DMS79 (cell line): ENCODE measurements around the gene RHOG.
A peak's percentile ranks its signal among the peaks of the same experiment; 100 is the strongest.
"Not testable (repeated sequence)": the region's sequence is repeated elsewhere in the genome, so short reads cannot be mapped to it uniquely, and the experiment has no call there.

ENCODE experiments used
- DNase-seq: peaks from one replicate; lab custom pipeline; 2025; lab: John Stamatoyannopoulos, UW

The RHOG gene

DNA sequence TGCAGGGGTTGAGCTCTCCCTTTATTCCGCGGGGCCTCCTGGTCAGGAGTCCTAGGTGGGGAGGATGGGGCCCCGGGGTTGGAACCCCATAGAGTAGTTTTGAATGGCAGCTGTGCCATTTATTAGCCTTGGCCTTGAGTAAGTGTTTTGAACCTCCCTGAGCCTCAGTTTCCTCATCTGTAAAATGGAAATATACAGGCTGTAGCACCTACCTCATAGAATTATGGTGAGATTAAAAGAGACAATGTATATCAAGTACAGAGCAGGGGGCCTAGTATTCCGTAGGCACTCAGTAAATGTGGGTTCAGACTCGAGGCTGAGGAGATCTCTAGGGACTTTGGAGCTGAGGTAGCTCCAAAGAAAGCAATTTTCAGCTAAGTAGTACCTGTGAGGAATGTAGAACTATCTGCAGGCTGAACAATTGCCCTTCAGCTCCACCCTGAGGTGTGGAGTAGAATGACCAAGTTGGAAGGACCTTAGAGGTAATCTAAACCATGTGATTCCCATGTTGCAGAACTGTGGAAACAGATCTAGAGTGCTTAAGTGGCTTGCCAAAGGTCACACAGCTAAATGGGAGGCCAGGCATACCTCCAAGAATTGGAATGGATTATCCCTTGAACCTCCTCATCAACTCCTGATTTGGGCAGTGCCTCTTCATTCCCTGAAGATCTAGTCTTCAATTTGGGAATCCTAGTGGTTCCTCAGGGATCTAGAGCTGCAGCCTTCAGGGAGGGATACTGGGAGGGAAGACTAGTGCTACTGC is 31.7 kb downstream of the RHOG start:
- DNase-seq, result peak; percentile 21

GRCh38 chr11:3807909-3808860 is 32.6 kb downstream of the RHOG start, which contains the start of gene PGAP2:
PGAP2 (plus strand) TSS chr11:3808560; CDS start chr11:3811260, 2,700 bp downstream.
- DNase-seq, result peak; percentile 42

DNA sequence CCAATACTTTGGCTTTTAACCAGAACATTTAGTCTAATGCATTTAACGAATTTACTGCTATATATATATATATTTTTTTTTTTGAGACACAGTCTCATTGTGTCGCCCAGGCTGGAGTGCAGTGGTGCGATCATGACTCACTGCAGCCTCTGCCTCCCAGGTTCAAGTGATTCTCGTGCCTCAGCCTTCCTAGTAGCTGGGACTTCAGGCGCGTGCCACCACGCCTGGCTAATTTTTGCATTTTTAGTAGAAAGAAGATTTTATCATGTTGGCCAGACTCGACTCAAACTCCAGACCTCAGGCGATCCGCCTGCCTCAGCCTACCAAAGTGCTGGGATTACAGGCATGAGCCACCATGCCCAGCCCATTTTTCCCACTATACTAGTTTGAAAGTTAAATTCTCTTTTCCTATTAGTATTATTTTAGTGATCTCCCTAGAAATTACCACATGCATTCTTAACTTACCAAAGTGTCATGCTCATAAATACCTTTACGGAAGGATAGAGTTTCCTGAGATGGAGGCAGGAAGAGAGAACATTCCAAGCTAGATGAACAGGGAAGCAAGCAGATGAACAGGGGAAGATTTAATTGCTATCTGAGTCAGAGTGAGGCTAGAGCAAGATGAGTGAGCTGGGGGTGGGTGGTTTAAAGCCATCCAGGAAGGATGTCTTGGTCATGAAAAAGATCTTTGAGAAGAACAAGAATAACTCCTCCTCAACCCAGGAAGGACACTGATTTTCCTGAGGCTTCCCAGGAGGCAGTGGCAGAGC is 36.8 kb downstream of the RHOG start:
- no peak for DNase-seq

DNA sequence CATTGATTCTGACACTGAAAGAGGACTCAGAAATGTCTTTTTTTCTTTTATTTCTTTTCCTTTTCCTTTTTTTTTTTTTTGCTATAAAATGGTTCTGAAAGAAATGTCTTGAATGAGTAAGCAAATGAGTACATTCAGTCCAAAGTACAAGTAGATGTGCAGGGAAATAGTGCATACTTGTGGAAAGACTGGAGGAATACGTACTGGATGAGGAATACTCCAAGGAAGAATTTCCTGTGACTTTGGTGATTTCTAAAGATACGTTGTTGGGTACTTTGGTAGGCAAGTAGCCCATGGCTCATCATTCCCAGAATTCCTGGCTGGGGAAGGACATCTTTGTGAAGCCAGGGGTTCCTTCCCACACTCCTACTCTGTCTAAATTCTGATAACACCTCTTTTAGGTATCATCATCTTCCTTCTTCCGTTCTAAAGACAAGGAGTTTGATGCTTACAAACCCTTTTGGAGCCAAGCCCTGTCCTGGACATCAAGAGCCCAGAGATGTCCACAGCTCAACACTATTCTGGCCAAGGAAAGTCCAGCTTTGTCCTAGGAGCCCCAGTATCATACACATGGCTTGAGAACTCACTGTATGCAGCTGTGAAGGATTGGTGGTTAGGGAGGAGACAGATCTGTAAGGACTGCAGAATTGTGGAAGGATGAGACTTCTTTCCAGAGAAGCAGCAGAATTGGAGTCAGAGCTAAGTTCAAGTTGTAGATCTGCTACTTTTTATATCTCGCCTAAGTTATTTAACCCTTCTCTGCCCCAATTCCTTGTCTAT is 38.6 kb downstream of the RHOG start:
- DNase-seq, result no peak

GRCh38 chr11:3799873-3800272 is 40.9 kb downstream of the RHOG start:
- no peak for DNase-seq

DNA sequence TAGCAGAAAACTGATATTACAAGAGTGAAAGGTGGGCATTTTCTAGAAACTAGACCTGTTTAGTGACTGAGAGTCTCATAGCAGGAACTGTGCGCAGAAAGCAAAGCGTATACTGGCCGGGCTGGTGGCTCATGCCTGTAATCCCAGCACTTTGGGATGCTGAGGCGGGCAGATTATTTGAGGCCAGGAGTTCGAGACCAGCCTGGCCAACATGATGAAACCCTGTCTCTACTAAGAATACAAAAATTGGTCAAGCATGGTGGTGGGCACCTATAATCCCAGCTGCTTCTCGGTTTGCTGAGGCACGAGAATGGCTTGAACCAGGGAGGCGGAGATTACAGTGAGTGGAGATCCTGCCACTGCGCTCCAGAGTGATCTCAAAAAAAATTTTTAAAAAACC is 41.6 kb downstream of the RHOG start:
- no peak for DNase-seq

DNA sequence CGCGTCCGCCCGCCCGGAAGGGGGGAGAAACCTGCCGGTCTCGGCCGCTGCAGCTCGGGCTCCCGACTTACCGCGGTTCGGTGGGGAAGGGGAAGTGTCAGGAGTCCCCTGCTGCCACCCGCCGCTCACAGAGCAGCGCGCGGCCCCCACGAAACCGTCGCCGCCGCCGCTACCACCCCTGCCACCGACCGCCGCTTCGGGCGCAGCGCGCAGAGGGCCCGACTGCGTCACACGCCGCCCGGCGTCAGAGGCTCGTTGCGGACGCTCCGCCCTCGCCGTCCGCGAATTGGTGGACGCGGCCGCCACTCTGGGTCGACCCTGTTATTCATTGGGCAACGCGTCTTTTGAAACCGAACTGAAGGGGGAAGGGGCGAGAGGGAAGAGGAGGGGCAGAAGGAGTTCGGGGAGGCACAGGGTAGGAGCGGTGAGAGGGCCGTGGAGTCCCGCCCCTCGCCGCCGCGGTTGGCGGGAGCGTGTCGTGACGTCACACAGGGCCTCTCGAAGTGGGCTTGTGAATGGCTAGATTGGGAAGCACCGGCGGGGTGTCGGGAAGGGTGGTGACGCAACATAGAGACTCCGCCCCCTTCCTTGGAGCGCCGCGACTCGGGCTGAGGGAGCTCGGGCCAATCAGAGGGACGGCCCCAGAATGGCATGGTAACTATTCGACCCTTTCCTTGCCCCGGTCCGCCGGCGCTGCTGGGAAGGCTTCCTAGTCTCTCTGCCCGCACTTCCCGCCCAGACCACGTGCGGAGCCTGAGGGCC is 43.2 kb downstream of the RHOG start, which contains the start of gene NUP98:
Gene NUP98, minus strand, starts transcription at position 226 of the 762 bp plus-strand sequence. CDS start 15,437 bp downstream, outside the sequence.
- peak; percentile 99 for DNase-seq

DNA sequence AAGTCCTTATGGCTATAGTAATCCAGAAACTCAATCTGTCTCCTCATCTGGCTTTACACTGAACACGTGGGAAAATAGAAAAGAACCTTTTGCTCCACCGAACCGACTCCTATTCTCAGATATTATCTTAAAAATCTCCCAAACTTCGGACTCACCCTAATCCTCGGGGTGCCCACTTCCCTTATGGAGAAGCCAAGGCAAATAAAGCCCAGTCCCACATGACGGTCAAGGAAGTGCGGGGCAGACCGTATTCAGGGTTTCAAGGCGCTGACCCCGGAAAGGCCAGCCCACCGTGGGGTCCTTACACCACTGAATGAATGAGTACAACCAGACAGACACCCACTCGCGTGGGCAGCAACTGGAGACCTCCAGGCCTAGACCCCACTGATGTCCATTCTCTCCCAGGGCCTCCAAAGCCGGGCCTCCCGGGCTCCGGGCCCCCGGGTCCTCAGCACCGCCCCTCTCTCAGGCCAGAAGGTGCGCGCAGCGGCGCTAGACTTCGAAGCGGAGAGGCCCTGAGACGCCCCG is 43.9 kb downstream of the RHOG start:
- DNase-seq, result peak; percentile 52

- DNase-seq, result no peak
These were observed 44.4 kb downstream of the RHOG start for GRCh38 chr11:3796346-3796745.

DNA sequence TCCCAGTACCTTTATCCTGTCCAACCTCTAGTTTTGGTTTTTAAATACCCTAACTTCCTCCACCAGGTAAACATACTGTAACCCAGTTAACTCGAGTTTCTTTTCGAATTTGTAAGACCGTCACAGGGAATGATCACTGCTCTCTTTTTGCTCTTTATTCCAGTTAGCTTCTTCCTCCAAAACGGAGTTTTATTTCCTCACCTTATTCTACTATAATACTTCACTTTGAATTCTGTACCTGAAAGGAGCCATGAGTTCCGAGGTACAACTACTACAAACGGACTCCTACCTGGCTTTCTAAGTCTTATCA is 44.8 kb downstream of the RHOG start:
- DNase-seq, result no peak

GRCh38 chr11:3795131-3796001 is 45.4 kb downstream of the RHOG start:
- no peak for DNase-seq

DNA sequence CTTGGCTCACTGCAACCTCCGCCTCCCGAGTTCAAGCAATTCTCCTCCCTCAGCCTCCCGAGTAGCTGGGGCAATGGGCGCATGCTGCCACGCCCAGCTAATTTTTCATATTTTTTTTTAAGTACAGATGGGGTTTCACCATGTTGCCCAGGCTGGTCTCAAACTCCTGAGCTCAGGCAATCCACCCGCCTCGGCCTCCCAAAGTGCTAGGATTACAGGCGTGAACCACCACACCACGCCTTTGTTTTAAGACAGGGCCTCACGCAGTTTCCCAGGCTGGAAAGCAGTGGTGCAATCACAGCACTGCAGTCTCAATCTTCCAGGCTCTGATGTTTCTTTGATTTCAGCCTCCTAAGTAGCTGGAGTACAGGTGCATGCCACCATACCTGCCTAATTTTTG is 46.4 kb downstream of the RHOG start:
- DNase-seq, result not testable (repeated sequence)

DNA sequence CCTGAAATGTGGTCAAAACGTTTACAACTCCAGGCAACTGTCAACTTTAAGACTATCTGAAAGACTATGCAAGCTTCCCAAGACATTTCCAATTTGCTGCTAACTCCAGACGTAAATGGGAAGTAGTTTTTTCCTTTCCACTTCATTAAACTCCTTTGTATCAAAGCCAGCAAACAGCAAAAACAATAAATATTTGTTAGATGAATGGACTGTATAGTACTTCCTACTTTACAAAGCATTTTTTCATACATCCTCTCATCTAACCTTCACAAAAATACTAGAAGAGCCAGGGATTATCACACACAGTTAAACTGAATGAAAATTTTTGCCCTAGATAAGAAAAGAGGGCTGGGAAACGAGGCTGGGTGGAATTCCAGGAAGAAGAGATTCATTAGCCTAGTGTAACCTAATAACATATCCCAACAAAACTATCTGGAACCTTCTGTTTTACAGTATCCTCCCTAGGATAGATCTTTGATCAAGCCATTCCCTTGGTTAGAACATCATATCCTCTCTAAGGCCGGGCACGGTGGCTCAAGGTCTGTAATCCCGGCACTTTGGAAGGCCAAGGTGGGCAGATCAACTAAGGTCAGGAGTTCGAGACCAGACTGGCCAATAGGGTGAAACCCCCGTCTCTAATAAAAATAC is 53.9 kb downstream of the RHOG start:
- DNase-seq, result no peak

DNA sequence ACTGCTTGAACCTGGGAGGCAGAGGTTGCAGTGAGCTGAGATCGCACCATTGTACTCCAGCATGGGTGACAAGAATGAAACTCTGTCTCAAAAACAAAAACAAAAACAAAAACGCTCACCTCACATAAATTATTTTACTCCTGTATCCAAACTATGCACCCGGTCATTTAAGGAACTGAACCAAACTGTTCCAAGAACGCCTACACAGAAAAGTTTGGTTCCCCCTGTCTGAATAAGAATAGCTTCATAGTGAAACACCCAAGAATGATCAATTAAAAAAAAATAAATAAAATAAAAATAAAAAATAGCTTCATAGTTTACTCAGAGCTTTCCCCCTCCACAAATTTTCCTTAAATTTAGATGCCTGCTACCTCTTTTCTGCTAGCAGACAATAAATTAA is 57.1 kb downstream of the RHOG start:
- no peak for DNase-seq

- DNase-seq, result no peak
These were observed 57.8 kb downstream of the RHOG start for GRCh38 chr11:3782963-3783362.

DNA sequence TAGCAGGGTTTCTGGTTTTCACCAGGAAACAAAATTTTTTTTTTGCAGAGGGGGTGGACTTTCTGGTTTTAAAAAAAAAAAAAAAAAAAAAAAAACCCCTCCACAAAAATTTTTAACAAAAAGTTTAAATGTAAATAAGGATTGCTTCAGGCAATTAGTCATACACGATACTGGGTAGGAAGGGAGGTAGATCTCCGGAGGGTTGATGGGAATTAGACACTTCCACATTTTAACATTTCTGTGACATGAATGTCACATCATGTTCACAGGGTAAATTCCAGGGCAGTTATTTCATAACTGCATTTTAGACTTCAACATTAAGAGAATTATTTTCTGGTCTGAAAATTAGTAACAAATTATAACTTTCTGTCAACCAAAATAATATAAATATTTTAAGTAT is 59.3 kb downstream of the RHOG start:
- DNase-seq, result no peak
